ENCODE results near the gene USP40.

DNA sequence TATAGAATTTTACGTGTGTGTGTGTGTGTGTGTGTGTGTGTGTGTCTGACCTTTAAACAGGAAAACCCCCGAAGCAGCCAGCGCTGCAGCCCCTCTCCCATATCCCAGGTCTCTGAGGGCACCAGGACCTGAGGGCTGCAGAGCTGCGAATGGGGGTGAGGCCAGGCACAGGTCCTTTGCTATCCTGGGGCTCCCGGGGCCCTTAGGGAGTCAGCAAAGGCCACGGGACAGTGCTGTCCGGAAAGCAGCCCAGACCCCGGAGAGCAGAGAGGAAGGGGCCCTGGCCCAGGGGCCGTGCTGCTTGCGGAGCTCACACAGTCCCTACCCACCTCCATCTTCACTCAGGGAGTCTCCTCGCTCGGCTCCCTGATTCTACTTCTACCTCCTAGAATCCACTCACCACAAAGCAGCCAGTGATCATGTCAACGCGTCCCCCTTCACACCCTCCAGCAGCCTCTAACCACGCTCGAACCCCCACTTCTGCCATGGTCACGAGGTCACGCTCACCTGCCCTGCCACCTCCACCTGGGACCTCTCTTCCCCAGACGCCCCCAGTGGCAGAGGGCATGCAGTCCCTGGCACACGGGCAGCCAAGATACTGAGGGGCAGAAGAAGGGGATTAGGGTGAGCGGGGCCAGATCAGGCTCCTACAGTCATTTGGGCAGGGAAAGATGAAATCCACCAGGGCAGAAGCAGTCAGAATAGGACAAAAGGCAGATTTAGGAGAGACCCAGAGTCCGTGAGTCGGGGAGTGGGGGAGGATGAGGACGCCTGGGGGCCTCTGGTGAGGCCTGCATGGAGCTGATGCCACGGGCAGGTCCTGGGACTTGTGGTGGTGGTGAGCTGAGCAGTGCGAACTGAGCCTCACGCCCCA, 86.7 kb downstream of the USP40 start:
- TF ChIP-seq CTCF (optimal IDR thresholded peaks at IDR 0.05 in 1 of 3, IDR thresholded peaks at IDR 0.05 in 1 of 3, conservative IDR thresholded peaks at IDR 0.05 in 1 of 3; ENCODE audit: extremely low read depth in 1 of 3, insufficient read depth in 2 of 3, low read length in 3 of 3) (peak in 1 of 3 experiments; percentile 15), EZH2 (IDR thresholded peaks at IDR 0.05; ENCODE audit: low read length) (no peak)

Data from keratinocyte (primary cell).